K562 (cell line): ENCODE measurements around the gene PHF24. TPM values are rescaled to one million over a fixed set of nuclear protein-coding genes. Genes with fewer than 3 reads are reported as not detected.

ENCODE experiments used
- ATF6 ChIP-seq: sonication (generic); formaldehyde crosslinking; IDR thresholded peaks from 2 replicates; pipeline ENCODE4 v1.4.0; 2020; ENCODE audit warnings: mild to moderate bottlenecking, missing genetic modification reagents
- CGGBP1 ChIP-seq: fragments of 250-450 bp; sonication (Bioruptor Pico); IDR thresholded peaks from 2 replicates; pipeline ENCODE4 v1.9.0; 2021; ENCODE audit warnings: mild to moderate bottlenecking
- CREB3 ChIP-seq: fragments of 450-650 bp; conservative IDR thresholded peaks from 2 replicates; pipeline ENCODE4 v1.6.1; 2016; ENCODE audit warnings: missing genetic modification characterization, low read depth, mild to moderate bottlenecking, missing compliant biosample characterization, moderate library complexity
- HNRNPH1 ChIP-seq: fragments of 200-400 bp; formaldehyde crosslinking; optimal IDR thresholded peaks from 2 replicates; pipeline ENCODE3; 2017; ENCODE audit warnings: low read depth, mild to moderate bottlenecking, low read length, moderate library complexity
- NCOA6 ChIP-seq: fragments of 450-650 bp; IDR thresholded peaks from 2 replicates; pipeline ENCODE4 v1.6.1; 2017; ENCODE audit warnings: mild to moderate bottlenecking
- NFATC3 ChIP-seq: fragments of 450-650 bp; IDR thresholded peaks from 2 replicates; pipeline ENCODE4 v1.6.1; 2017; ENCODE audit warnings: mild to moderate bottlenecking
- RBM34 ChIP-seq: fragments of 200-400 bp; formaldehyde crosslinking; IDR thresholded peaks from 2 replicates; pipeline ENCODE4 v1.6.1; 2018; ENCODE audit warnings: low read length, borderline replicate concordance; ENCODE audit not compliant: insufficient read depth
- TBP ChIP-seq: optimal IDR thresholded peaks from 2 replicates; pipeline ENCODE3; 2011; ENCODE audit warnings: low read depth, low read length, improper control_type of control experiment
- U2AF1 ChIP-seq: fragments of 200-400 bp; formaldehyde crosslinking; optimal IDR thresholded peaks from 2 replicates; pipeline ENCODE3; 2017; ENCODE audit warnings: mild to moderate bottlenecking, low read depth, low read length, moderate library complexity
- ZMIZ1 ChIP-seq, 2 experiments: fragments of 150-350 bp in 1 of 2; IDR thresholded peaks; 2 replicates each; pipeline ENCODE4 v1.6.1; 2012 to 2016; ENCODE audit warnings: low read depth in 2 of 2, low read length in 2 of 2, mild to moderate bottlenecking in 1 of 2, moderate library complexity in 1 of 2
- ZNF197 ChIP-seq: fragments of 200-800 bp; sonication (Bioruptor generic); IDR thresholded peaks from 2 replicates; pipeline ENCODE4 v1.6.1; 2016; ENCODE audit warnings: low read depth, missing genetic modification characterization, missing compliant biosample characterization
- ZNF232 ChIP-seq: sonication (generic); formaldehyde crosslinking; IDR thresholded peaks from 2 replicates; pipeline ENCODE4 v1.8.0; 2022; ENCODE audit warnings: mild to moderate bottlenecking, missing genetic modification reagents
- polyA plus RNA-seq, 8 experiments: library from polyadenylated mRNA; depleted of rRNA in 4 of 8; stranded (reverse) in 5 of 8; unstranded in 3 of 8; fragments of >200 nt; fragmentation: Nextera tagmentation in 2 of 8; fragmentation: Illumina TruSeq in 1 of 8; extraction: Ambion mirVana in 2 of 8; extraction: Trizol in 1 of 8; gene quantifications; 2 replicates each; pipeline versions ENCODE4 v1.2.1 to v1.2.3, GENCODE V29; 2011 to 2014; ENCODE audit warnings: inconsistent platforms in 1 of 8, missing spikeins in 1 of 8
- total RNA-seq, 7 experiments: library from RNA; depleted of rRNA in 6 of 7; stranded (reverse); fragments of >200 nt in 6 of 7; fragmentation: Illumina TruSeq in 2 of 7; extraction: Trizol in 2 of 7; gene quantifications; 2 replicates each; pipeline versions ENCODE4 v1.2.1 to v1.2.3, GENCODE V29; 2011 to 2021; ENCODE audit warnings: low replicate concordance in 1 of 7
- TF ChIP-seq, protein P1 (sequence below): fragments of 250-450 bp; sonication (Bioruptor Pico); IDR thresholded peaks from 2 replicates; pipeline ENCODE4 v1.5.0; 2020; ENCODE audit warnings: mild to moderate bottlenecking

Gene PHF24
- total and polyA plus RNA-seq, 9 of the 15 experiments (the other 6 are each of a cell fraction or from before 2014, with no cell fraction given) = 0.01 TPM; not detected in 7

GRCh38 chr9:34971146-34971811, 13.2 kb downstream of the PHF24 start (continued):
- no peak for TF ChIP-seq ZMIZ1 (IDR thresholded peaks at IDR 0.05; ENCODE audit: low read depth in 2 of 2, low read length in 2 of 2)
- TF ChIP-seq HNRNPH1 = no peak
- TF ChIP-seq TBP = no peak
- no peak for TF ChIP-seq NCOA6
- TF ChIP-seq ZNF232 = no peak
- no peak for TF ChIP-seq ATF6 (CRISPR knock-in tag)
- TF ChIP-seq ZNF197 (CRISPR knock-in tag) = no peak
- TF ChIP-seq NFATC3 = no peak
- TF ChIP-seq CREB3 (tag) = no peak
- TF ChIP-seq, protein P1, sequence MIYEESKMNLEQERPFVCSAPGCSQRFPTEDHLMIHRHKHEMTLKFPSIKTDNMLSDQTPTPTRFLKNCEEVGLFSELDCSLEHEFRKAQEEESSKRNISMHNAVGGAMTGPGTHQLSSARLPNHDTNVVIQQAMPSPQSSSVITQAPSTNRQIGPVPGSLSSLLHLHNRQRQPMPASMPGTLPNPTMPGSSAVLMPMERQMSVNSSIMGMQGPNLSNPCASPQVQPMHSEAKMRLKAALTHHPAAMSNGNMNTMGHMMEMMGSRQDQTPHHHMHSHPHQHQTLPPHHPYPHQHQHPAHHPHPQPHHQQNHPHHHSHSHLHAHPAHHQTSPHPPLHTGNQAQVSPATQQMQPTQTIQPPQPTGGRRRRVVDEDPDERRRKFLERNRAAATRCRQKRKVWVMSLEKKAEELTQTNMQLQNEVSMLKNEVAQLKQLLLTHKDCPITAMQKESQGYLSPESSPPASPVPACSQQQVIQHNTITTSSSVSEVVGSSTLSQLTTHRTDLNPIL (CRISPR knock-in tag) = no peak
- TF ChIP-seq CGGBP1 (CRISPR knock-in tag) = no peak
- TF ChIP-seq RBM34 = no peak
- no peak for TF ChIP-seq U2AF1
